Kasumi-1 (cell line): ENCODE results near the gene ZDHHC16.

ENCODE experiments used
- DNase-seq, 2 experiments: peaks; one replicate each; lab custom pipeline; 2025; lab: John Stamatoyannopoulos, UW

ZDHHC16 gene

DNA sequence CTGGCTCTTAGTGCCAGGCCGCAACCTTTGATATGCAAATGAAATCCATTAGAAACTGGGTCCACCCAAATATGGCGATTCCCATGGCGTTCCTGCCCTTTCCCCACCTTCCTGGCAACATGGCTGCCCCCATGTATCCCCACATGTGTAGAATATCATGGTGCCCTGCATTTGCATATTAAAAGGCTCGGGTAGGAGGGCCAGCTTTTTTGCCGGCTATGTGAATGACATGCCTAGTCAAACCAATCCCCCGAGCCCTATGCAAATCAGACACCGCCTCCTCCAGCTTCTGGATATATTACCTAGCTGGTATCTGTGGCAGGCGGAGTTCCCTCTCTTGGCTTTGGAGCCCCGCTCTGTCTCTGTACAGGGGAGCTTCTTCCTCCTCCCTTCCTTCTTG is 34.0 kb downstream of the ZDHHC16 start:
- no peak for DNase-seq

DNA sequence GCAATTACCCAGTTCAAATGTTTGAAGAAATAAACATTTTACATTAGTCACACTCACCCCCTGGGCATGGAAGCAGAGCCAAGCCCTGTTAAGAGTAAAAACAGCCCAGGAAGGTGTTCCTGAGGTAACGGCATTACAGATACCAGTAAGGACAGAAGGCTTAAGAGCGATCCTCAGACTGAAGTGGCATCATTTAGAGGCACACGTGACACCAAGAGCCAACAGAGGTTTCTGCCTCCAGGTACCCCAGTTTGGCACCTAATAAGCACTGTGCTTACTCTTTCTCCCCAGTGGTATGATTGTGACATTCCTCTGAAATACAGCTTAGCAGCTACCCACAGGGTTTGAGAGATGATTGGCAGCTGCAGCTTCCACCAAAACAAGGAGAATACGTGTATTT is 35.1 kb downstream of the ZDHHC16 start:
- no peak for DNase-seq

DNA sequence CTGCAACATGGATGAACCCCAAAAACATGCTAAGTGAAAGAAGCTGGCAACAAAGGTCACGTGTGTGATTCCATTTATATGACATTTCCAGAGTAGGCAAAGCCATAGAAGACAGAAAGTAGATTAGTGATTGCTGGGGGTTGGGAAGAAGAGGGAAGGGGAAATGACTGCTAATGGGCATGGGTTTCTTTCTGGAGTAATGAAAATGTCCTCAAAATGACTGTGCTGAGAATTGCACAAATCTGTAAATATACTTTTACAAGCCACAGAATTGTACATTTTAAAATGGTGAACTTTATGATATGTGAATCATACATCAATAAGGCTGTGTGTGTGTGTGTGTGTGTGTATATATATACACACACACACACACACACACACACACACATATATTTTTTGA is 36.4 kb downstream of the ZDHHC16 start:
- DNase-seq: no peak

DNA sequence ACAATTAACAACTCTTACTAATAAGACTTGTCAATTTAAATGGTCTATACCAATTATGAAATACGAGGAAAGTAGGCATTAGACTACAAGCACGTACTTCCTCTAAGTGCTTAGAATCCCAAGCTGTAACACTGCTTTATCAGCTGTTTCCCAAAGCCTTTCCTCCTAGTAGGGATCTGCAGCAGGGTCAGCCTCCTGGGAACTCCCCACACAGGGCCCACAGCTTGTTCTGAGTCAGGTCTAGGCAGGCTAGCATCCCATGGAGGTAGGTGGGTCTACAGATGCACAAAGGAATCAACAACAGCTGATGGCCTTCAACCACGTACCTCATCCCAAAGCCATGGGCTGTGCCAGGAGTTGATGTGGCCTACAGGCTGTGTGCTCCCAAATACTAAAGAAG is 37.5 kb downstream of the ZDHHC16 start:
- no peak for DNase-seq

DNA sequence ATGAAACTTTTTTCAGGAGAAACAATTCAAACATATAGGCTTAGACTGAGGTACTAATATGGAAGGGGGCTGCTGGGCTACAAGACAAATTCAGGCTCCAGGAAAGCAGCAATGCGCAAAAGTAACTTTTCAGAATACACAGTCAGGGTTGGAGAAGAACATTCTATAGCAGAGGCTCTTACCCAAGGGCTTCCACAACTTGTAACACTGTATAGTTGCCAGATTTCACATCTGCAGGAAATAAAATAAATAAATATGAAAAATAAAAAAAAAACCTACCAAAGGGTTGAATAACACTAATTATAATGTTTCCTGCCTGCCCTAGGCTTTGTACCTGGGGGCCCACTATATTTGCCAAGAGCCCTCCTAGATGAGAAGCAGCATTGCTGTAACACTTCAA is 37.9 kb downstream of the ZDHHC16 start:
- DNase-seq: no peak

DNA sequence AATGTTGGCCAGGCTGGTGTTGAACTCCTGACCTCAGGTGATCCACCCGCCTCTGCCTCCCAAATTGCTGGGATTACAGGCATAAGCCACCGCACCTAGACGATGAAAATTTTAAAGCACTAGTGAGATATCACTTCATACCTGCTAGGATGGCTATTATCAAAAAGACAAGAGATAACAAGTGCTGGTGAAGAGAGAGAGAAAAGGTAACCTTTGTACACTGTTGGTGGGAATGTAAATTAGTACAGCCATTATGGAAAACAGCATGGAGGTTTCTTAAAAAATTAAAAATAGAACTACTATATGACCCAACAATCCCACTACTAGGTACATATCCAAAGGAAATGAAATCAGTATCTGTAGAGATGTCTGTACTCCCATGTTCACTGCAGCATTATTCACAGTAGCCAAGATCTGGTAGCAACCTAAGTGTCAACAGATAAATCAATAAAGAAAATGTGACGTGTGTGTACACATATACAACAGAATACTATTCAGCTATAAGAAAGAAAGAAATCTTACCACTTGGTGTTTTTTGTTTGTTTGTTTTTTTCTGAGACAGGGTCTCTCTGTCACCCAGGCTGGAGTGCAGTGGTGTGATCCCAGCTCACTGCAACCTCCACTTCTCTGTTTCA is 39.8 kb downstream of the ZDHHC16 start:
- no peak for DNase-seq

DNA sequence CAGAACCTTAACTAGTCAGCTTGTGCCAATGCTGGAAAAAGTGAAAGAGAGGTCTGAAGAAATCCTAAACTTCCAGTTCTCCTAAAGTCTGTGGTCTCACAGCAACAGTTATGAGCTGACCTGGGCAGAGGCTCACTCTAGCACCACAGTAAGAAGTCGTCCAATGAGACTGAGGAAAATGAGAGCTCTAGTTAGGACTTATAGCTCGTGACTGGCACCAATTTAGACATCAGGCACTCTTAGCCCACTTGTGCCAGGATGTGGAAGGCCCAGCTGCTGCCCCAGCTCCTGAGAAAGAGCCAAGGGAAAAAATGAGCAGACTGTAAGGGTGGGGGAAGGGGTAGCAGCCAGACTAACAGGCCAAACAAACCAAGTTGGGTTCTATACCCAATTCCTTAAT is 44.6 kb downstream of the ZDHHC16 start:
- DNase-seq: no peak

DNA sequence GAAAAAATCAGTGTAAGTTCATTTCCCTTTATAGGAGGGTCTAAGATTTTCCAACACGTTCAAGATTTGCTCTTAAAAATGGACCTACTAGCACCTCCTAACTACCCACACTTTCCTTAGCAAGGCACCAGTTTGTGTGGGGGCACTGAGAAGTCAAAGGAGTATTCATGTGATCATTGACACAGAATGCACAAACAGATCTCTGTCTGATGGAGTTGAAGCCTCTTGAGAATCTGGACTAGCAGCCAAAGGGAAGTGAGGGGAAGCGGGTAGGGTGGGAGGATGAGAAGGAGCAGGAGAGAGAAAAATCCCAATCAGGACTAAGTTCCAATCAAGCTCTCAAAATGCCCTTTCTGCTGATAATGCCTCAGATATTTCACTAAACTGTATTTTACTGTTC is 48.2 kb downstream of the ZDHHC16 start:
- DNase-seq: no peak

DNA sequence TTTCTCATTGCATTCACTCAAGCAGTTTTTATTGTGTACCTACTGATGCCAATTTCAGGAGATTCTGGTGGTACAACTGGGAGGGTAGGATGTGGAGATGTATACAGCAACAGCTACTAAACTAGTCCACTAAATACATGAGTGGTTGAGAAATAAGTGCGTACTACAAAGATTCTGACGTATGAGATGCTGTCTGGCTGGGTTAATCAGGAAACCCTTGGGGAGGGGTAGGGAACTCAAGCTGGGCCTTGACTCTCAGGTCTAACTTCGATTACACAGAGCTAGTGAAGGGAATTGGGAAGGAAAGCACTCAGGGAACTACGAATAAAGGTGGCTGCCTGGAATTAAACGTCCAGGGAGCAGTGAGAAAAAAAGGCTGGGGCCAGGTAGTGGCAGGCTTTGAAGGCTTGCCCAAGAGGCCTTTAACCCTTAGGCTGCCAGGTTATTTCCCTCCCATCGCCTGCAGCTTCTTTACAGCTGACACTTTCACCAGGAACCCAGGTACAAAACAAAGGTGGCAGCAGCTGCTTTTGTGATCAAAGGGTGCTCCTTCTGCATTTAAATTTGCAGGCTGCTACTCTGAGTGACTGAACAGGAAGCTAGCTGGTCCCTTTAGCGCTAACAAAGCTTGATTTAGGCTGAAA is 49.0 kb downstream of the ZDHHC16 start:
- peak in 1 of 2 experiments; percentile 40 for DNase-seq

DNA sequence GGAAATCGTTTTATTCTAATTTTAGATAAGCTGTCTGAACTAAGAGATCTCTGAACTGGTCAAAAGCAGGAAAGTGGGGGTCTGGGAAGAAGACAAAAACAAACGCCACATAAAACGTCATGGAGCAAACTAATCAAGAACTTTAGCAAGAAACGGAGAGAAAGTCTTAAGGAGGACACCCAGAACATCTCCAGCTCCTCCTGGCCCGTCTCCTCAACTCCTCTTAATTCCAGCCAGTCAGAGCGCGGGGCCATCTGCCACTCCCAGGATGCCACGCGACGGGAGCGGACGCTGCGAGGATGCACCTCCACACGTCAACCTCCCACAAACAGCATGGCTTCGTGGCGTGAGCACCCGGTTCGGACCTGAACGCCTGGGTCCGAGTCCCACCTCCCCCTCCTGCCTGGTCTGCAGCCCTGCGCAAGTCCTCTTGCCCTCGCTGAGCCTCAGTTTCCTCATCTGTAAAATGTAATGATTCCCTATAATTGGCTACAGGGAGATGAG is 51.6 kb downstream of the ZDHHC16 start:
- peak; percentile 91 to 96 for DNase-seq

DNA sequence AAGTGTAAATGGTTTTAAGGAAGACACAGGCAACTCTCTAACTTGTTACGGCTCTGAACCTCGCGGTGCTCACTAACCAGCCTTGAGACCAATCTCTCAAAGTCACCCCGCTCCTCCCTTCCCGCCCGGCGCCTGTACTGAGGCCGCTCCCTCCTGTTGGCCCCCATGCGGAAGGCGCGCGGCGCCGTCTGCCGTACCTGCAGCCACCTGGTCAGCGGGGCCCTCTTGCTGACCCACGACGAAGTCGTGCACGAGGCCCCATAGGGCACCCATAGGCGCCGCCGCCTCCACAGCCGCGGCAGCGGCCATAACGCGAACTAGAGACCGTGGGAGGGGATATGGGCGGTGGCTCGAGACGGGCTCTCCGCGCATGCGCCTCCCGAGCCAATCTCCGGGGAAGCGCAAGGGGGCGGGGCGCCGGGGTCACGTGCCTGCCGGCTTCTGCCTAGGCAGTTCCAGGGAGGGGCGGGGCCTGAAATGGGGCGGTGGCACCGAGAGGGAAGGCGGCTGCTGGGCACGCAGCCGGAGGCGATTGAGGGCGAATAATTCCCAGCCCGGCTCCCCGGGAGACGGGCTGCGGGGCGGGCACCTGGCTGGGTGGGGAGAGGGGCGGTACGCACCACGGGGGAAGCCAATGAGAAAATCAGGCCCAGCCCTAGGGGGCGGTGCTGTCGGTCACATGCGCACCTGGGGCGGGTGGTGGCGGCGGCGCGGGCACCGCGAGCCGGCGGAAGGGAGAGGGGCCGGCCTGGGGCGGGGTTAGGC is 52.3 kb downstream of the ZDHHC16 start, which contains the start of gene MMS19:
TSS of gene MMS19 (minus strand) at position 347 of the 765 bp plus-strand sequence. CDS start at position 309, 38 bp downstream.
- peak; percentile 98 to 100 for DNase-seq

DNA sequence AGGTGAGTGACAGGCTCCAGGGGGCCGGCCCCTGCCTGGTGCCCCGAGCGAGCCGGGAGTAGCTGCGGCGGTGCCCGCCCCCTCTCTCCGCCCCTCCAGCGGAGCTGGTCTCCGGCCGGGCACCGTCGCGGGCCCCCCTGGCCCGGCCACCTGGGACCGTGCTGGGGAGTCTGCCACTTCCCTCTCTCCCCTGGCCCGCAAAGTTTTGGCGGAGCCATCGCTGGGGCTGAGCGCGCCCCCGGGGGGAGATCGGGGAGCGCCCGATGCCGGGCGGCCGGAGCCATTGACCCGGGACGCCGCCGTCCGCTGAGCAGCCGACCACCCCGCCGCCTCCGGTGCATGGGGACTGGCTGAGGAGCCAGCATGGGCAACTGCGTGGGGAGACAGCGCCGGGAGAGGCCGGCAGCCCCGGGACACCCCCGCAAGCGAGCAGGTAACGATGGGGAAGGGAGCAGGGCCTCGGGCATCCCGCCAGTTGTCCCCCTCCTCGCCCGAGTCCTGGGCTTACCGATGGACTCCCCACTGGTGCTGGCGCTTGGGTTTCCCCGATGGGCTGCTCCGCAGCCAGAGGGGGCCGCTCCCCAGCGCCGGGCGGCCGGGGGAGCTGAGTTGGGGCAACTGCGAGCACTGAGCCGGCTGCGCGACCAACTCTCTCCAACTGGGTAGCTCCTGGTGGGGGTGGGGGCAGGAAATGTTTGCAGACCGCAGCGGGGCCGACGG is 53.0 kb downstream of the ZDHHC16 start, which contains the start of gene UBTD1:
TSS of gene UBTD1 (plus strand) at position 84 of the 720 bp plus-strand sequence. CDS start at position 364, 280 bp downstream.
- DNase-seq: peak; percentile 46 to 74

DNA sequence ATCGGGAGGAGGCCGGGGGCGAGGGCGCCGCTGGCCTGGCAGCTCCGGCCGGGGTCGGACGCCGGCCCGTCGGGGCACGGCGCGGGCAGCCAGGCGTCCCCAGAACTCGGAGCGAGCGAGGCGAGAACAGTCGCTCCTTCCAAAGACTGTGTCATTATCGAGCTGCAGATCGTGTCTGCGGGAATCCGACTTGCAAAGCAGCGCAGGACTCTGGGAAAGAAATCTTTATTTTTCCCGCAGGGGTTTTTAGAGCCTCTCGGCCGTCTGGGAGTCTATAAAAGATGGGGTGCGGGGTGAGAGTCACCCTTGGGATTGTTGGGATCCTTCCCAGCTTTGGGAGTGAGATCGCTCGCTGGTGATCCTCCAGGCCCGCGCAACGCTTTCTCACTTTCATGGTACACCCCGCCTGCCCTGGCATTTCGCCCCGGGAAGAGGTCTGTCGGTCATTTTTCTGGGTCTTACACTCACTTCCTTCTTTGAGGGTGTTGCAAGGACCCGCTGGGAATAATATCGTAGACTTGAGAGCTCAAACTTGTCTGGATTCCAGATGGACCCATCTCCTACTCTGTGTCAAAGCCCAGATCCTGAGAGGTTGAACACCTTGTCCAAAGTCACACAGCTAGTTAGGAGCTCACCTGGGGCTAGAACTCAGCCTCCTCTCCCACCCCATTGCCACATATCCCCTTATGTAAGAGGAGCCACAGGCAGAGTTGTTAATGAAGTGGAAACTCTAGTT is 53.8 kb downstream of the ZDHHC16 start:
- DNase-seq: peak; percentile 47 to 74

DNA sequence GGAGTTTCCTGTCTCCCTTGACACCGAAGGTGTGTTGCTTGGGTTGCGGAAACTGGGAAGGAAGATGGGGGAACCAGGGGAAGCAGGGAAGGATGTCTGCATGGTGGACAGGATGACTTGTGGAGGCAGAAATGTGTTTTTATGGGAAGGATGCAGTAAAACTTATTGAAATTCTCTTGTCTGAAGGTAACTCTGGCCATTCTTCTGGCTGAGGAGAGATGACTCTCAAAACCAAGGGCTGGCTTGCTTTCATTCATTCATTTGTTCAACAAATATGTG is 54.3 kb downstream of the ZDHHC16 start:
- no peak for DNase-seq

DNA sequence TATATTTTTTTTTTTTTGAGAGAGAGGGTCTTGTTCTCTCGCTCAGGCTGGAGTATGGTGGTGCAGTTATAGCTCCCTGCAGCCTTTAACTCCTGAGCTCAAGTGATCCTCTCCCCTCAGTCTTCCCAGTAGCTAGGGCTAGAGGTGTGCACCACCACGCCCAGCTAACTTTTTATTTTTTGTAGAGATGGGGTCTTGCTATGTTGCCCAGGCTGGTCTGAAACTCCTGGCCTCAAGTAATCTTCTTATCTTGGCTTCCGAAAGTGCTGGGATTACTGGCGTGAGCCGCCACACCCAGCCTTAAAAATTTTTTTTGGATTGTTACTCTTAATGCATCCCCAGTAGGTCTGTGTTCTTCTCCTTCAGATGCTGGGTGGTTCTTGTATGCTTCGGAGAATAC is 56.9 kb downstream of the ZDHHC16 start:
- DNase-seq: no peak

DNA sequence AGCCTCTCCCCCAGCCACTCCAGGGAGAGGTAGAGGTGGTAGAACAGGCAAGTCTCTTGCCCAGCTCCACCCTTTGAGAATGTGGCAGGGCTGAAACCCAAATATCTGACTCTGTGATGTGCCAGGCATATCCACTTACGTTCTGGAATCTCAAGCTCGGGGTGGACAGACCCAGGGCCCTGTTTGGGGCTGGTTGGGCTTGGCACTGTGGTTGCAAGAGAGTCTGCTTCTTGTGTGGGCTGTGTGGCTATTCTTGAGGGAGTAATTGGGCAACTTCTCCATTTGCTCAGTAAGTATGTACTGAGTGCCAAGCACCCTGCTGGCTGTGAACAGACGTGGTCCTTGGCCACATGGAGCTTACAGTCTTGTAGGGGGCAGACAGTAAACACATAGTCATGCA is 57.4 kb downstream of the ZDHHC16 start:
- peak; percentile 19 to 28 for DNase-seq

DNA sequence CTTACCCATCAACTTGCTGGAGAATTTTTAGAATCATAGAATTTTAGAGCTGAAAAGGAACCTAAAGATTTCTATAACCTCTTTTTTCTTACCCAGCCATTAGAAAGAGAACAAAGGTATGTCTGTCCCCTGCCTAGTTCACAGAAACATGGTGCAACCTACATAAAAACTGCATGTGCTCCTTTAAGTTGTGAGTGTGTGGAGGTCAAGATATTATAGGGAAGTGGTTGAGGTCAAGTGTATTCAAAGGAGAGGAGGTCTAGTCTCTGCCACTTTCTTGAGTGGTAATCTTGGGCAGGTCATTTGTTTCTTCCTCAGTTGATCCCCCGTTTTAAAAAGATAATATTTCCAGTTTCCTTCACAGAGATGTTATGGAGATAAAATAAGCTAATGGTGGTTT is 59.2 kb downstream of the ZDHHC16 start:
- no peak for DNase-seq

DNA sequence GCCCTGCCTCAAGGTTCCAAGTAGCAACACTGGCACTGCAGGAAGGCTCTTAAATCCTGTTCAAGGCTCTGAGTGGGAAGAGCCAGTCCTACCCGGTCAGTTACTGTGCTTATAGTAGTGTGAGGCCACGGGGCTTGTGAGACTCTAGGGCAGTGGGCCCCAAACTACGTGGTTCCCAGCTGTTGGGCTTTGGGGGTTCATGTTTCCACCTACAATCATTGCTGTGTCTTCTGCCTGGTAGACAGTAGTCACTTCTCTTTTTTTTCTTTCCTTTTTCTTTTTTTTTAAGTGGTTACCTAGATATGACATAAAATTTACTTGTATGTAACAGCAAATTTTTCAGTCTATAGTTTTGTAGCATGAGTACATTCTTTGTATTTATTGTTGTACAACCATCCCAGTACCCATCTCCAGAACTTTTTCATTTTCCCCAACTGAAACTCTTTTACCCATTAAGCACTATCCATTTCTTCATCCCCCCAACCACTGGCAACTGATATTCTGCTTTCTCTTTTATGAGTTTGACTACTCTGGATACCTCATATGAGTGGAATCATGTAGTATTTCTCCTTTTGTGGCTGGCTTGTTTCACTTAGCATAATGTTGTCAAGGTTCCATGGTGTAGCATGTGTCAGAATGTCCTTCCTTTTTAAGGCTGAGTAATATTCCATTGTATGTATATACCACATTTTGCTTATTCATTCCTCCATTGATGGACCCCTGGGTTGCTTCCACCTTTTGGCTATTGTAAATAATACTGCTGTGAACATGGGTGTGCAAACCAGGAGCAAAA is 60.4 kb downstream of the ZDHHC16 start:
- DNase-seq: peak in 1 of 2 experiments; percentile 25
